GM12874 (cell line): ENCODE data around the gene SDK1.

Experiments used
- CTCF ChIP-seq: IDR thresholded peaks from 2 replicates; pipeline ENCODE4 v1.5.1; 2011; ENCODE audit warnings: low read depth, mild to moderate bottlenecking, control low read depth, low read length, moderate library complexity; ENCODE audit not compliant: insufficient read depth

The SDK1 gene

GRCh38 chr7:4018601-4019316, 717.7 kb downstream of the SDK1 start:
- TF ChIP-seq CTCF: no peak

GRCh38 chr7:4020086-4020485, 719.0 kb downstream of the SDK1 start:
- TF ChIP-seq CTCF: no peak

GRCh38 chr7:4021413-4021812, 720.4 kb downstream of the SDK1 start:
- no peak for TF ChIP-seq CTCF

- TF ChIP-seq CTCF: no peak
These were observed 721.2 kb downstream of the SDK1 start for GRCh38 chr7:4022265-4022664.

GRCh38 chr7:4023502-4023901, 722.5 kb downstream of the SDK1 start:
- TF ChIP-seq CTCF: no peak

GRCh38 chr7:4024133-4024532, 723.1 kb downstream of the SDK1 start:
- TF ChIP-seq CTCF: no peak

GRCh38 chr7:4024806-4025205, 723.8 kb downstream of the SDK1 start:
- no peak for TF ChIP-seq CTCF
